HEK293 (cell line): ENCODE data around the gene ACVRL1.

Source experiments
- CTCF ChIP-seq: fragments of 450-650 bp; formaldehyde crosslinking; IDR thresholded peaks from 2 replicates; pipeline ENCODE4 v1.5.1; 2016; ENCODE audit warnings: missing biosample characterization, missing genetic modification characterization
- YY1 ChIP-seq: fragments of 450-650 bp; formaldehyde crosslinking; IDR thresholded peaks from 2 replicates; pipeline ENCODE4 v1.5.1; 2018; ENCODE audit warnings: missing biosample characterization, missing genetic modification characterization

DNA sequence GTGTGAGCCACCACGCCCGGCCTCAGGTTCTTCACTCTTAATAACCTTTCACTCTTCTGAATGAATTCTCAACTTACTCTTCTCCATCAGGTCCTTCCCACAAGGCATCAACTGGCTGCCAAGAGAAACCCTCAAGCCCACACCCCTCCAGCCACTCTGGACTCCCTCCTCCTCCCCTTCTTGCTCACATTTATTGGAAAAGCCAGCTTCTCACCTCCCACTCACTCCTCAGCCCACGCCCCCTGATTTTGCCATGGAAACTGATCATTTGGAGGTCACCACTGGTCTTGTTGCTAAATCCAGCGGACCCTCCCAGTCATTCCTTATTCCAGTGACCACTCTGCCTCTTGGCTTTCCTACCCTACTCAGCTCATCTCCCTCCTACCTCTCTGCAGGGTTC, 26.8 kb downstream of the ACVRL1 start:
- no peak for TF ChIP-seq CTCF (tag by site-specific recombination)
- TF ChIP-seq YY1 (tag by site-specific recombination), result no peak
